ENCODE data around the gene CFAP251.

DNA sequence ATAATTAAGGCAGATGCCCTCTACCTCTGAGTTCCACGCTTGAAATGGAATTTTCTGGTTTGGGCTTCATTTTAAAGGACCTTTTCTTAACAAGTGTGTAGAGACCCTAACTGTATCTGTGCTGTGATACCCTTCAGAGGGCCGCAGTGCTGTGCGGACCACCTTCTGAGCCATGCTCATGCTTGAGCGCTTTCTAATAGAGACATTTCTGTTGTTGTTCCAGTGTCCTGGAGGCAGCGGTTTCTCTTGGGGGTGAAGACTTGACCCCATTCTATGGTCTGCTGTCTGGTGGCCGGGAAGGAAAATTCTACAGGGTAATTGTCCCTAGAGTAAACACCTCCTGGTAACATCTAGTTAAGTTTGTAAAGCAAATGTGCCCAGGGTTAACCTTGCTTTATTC, 56.6 kb downstream of the CFAP251 start:
- TF ChIP-seq CTCF (IDR thresholded peaks at IDR 0.05), result no peak
- TF ChIP-seq EZH2phosphoT487 (IDR thresholded peaks at IDR 0.05), result no peak
- no peak for TF ChIP-seq EZH2 (IDR thresholded peaks at IDR 0.05)
